Measurements from ENCODE around the gene TWF2.

Gene TWF2

GRCh38 chr3:52218026-52218425 lies 20.9 kb downstream of the TWF2 start:
- no peak for TF ChIP-seq TEAD4 (IDR thresholded peaks at IDR 0.05)
- TF ChIP-seq FOXM1 (IDR thresholded peaks at IDR 0.05; ENCODE audit: borderline replicate concordance, low read depth) = no peak
- TF ChIP-seq CEBPB (IDR thresholded peaks at IDR 0.05) = no peak
- no peak for TF ChIP-seq MAX (IDR thresholded peaks at IDR 0.05)
- TF ChIP-seq CREB1 (IDR thresholded peaks at IDR 0.05; ENCODE audit: low read depth) = no peak
- TF ChIP-seq USF1 (IDR thresholded peaks at IDR 0.05) = no peak
- no peak for TF ChIP-seq EGR1 (IDR thresholded peaks at IDR 0.05)
- TF ChIP-seq RAD21 (IDR thresholded peaks at IDR 0.05; ENCODE audit: low read depth) = no peak
- TF ChIP-seq, protein P1, sequence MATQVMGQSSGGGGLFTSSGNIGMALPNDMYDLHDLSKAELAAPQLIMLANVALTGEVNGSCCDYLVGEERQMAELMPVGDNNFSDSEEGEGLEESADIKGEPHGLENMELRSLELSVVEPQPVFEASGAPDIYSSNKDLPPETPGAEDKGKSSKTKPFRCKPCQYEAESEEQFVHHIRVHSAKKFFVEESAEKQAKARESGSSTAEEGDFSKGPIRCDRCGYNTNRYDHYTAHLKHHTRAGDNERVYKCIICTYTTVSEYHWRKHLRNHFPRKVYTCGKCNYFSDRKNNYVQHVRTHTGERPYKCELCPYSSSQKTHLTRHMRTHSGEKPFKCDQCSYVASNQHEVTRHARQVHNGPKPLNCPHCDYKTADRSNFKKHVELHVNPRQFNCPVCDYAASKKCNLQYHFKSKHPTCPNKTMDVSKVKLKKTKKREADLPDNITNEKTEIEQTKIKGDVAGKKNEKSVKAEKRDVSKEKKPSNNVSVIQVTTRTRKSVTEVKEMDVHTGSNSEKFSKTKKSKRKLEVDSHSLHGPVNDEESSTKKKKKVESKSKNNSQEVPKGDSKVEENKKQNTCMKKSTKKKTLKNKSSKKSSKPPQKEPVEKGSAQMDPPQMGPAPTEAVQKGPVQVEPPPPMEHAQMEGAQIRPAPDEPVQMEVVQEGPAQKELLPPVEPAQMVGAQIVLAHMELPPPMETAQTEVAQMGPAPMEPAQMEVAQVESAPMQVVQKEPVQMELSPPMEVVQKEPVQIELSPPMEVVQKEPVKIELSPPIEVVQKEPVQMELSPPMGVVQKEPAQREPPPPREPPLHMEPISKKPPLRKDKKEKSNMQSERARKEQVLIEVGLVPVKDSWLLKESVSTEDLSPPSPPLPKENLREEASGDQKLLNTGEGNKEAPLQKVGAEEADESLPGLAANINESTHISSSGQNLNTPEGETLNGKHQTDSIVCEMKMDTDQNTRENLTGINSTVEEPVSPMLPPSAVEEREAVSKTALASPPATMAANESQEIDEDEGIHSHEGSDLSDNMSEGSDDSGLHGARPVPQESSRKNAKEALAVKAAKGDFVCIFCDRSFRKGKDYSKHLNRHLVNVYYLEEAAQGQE (IDR thresholded peaks at IDR 0.05; ENCODE audit: low read depth) = no peak
- TF ChIP-seq NFIC (IDR thresholded peaks at IDR 0.05) = no peak
- no peak for TF ChIP-seq YY1 (IDR thresholded peaks at IDR 0.05; ENCODE audit: low read depth)
- no peak for TF ChIP-seq EP300 (IDR thresholded peaks at IDR 0.05; ENCODE audit: borderline replicate concordance)
- no peak for TF ChIP-seq ZBTB7A (IDR thresholded peaks at IDR 0.05; ENCODE audit: low read depth)
- no peak for TF ChIP-seq TCF12 (IDR thresholded peaks at IDR 0.05; ENCODE audit: low read depth)
- TF ChIP-seq TAF1 (IDR thresholded peaks at IDR 0.05; ENCODE audit: low read depth) = no peak

GRCh38 chr3:52217409-52217805 lies 21.6 kb downstream of the TWF2 start:
- no peak for TF ChIP-seq RAD21 (IDR thresholded peaks at IDR 0.05; ENCODE audit: low read depth)

GRCh38 chr3:52216585-52217408 lies 22.2 kb downstream of the TWF2 start:
- TF ChIP-seq RAD21 (IDR thresholded peaks at IDR 0.05; ENCODE audit: low read depth) (no peak), ZBTB7A (IDR thresholded peaks at IDR 0.05; ENCODE audit: low read depth) (no peak), NFIC (IDR thresholded peaks at IDR 0.05) (peak; percentile 55), CEBPB (IDR thresholded peaks at IDR 0.05) (no peak)

- TF ChIP-seq MAX (IDR thresholded peaks at IDR 0.05) (no peak), EGR1 (IDR thresholded peaks at IDR 0.05) (no peak), EP300 (IDR thresholded peaks at IDR 0.05; ENCODE audit: borderline replicate concordance) (no peak), RAD21 (IDR thresholded peaks at IDR 0.05; ENCODE audit: low read depth) (no peak)
Measured at GRCh38 chr3:52215351-52215750, 23.6 kb downstream of the TWF2 start.

- no peak for TF ChIP-seq USF1 (IDR thresholded peaks at IDR 0.05)
- TF ChIP-seq FOXM1 (IDR thresholded peaks at IDR 0.05; ENCODE audit: borderline replicate concordance, low read depth) = no peak
- no peak for TF ChIP-seq TAF1 (IDR thresholded peaks at IDR 0.05; ENCODE audit: low read depth)
- no peak for TF ChIP-seq NFIC (IDR thresholded peaks at IDR 0.05)
- no peak for TF ChIP-seq CEBPB (IDR thresholded peaks at IDR 0.05)
- TF ChIP-seq MAX (IDR thresholded peaks at IDR 0.05) = no peak
- TF ChIP-seq TCF12 (IDR thresholded peaks at IDR 0.05; ENCODE audit: low read depth) = no peak
- no peak for TF ChIP-seq RAD21 (IDR thresholded peaks at IDR 0.05; ENCODE audit: low read depth)
- no peak for TF ChIP-seq YY1 (IDR thresholded peaks at IDR 0.05; ENCODE audit: low read depth)
- no peak for TF ChIP-seq TEAD4 (IDR thresholded peaks at IDR 0.05)
- no peak for TF ChIP-seq CREB1 (IDR thresholded peaks at IDR 0.05; ENCODE audit: low read depth)
- TF ChIP-seq, protein P1 (IDR thresholded peaks at IDR 0.05; ENCODE audit: low read depth) = no peak
- no peak for TF ChIP-seq ZBTB7A (IDR thresholded peaks at IDR 0.05; ENCODE audit: low read depth)
- no peak for TF ChIP-seq EGR1 (IDR thresholded peaks at IDR 0.05)
- TF ChIP-seq EP300 (IDR thresholded peaks at IDR 0.05; ENCODE audit: borderline replicate concordance) = no peak
Measured at GRCh38 chr3:52213901-52214300, 25.1 kb downstream of the TWF2 start.

- no peak for TF ChIP-seq RAD21 (IDR thresholded peaks at IDR 0.05; ENCODE audit: low read depth)
- TF ChIP-seq NFIC (IDR thresholded peaks at IDR 0.05) = no peak
- TF ChIP-seq EP300 (IDR thresholded peaks at IDR 0.05; ENCODE audit: borderline replicate concordance) = no peak
- TF ChIP-seq YY1 (IDR thresholded peaks at IDR 0.05; ENCODE audit: low read depth) = no peak
- TF ChIP-seq, protein P1 (IDR thresholded peaks at IDR 0.05; ENCODE audit: low read depth) = no peak
- no peak for TF ChIP-seq MAX (IDR thresholded peaks at IDR 0.05)
- TF ChIP-seq CEBPB (IDR thresholded peaks at IDR 0.05) = no peak
- no peak for TF ChIP-seq ZBTB7A (IDR thresholded peaks at IDR 0.05; ENCODE audit: low read depth)
Measured at GRCh38 chr3:52213005-52213404, 26.0 kb downstream of the TWF2 start.
